GM18868 (cell line): ENCODE data around the gene BAIAP2L1.

Source experiments
- ATAC-seq: cut with Tn5 transposase; IDR thresholded peaks from one replicate; pipeline ENCODE4 v1.9.1; 2021; ENCODE audit warnings: mild to moderate bottlenecking, moderate library complexity; ENCODE audit not compliant: unreplicated experiment

BAIAP2L1 gene

GRCh38 chr7:98244871-98245270, 156.0 kb downstream of the BAIAP2L1 start:
- ATAC-seq: no peak

- ATAC-seq: no peak
Measured at GRCh38 chr7:98242934-98243333, 158.0 kb downstream of the BAIAP2L1 start.

DNA sequence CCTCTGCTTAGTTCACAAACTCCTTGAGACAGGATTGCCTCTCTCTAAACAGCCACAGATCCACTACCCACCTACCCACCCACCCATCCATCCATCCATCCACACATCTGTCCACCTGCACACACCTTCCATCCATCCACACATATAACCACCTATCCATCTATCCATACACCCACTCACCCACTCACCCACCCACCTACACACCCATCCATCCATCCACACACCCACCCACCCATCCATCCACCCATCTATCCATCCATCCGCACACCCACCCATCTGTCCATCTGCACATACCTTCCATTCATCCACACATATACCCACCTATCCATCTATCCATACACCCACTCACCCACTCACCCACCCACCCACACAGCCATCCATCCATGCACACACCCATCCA, 158.5 kb downstream of the BAIAP2L1 start:
- no peak for ATAC-seq

GRCh38 chr7:98241674-98242241, 159.1 kb downstream of the BAIAP2L1 start:
- peak; percentile 18 for ATAC-seq
